K562 (cell line): ENCODE measurements around the gene FLCN. TPM values are rescaled to one million over a fixed set of nuclear protein-coding genes. Genes with fewer than 3 reads are reported as not detected.

Experiments used
- ATAC-seq: fragments of 200-7000 bp; cut with Tn5 transposase; 3 replicates; pipeline ENCODE4 v1.9.1; 2020; ENCODE audit warnings: moderate library complexity
- BruUV-seq: library from RNA; stranded (reverse); fragments of 400-500 nt; replicated peaks from 2 replicates; lab custom pipeline; 2021; lab: Mats Ljungman, UMichigan
- CTCF ChIA-PET: fragments of 300-600 bp; formaldehyde crosslinking; extraction: SDS; loops from one replicate; lab custom pipeline; 2021; ENCODE audit warnings: low intra/inter-chr PET ratio; lab: Yijun Ruan, JAX
- POLR2A ChIA-PET: fragments of 300-600, 350-650 bp; sonication (Branson Sonifier 250); formaldehyde crosslinking; extraction: SDS; loops from one replicate; lab custom pipeline; 2021; ENCODE audit warnings: antibody characterized with exemption, inconsistent platforms; lab: Yijun Ruan, JAX
- DNase-seq, 4 experiments: peaks; one replicate each; pipeline versions ENCODE4 v3.0.0 to v3.0.0-alpha.2; 2011 to 2018; ENCODE audit warnings: low spot score in 3 of 4, mixed read lengths in 3 of 4; ENCODE audit errors: extremely low read depth in 1 of 4
- FAIRE-seq: peaks from 2 replicates; lab custom pipeline; 2011; peaks lifted over from hg19 to GRCh38; lab: Jason Lieb, UNC
- H2AFZ ChIP-seq: 2 replicates; pipeline ENCODE4 v1.6.0; 2011; ENCODE audit warnings: low read depth, low read length, control low read depth, inconsistent platforms
- H3K27ac ChIP-seq: fragments of 200-600 bp; 3 replicates; pipeline ENCODE4 v1.8.0; 2011; ENCODE audit warnings: low read depth, mild to moderate bottlenecking, control low read depth, inconsistent platforms, low read length, moderate library complexity, mixed read lengths; ENCODE audit errors: extremely low read depth
- H3K27me3 ChIP-seq, 2 experiments: fragments of 300-600 bp in 1 of 2; 2 replicates in 1 of 2; 3 replicates in 1 of 2; pipeline versions ENCODE4 v1.6.0 to v1.8.0; 2011; ENCODE audit warnings: inconsistent platforms in 2 of 2, low read length in 2 of 2, mild to moderate bottlenecking in 1 of 2, mixed read lengths in 1 of 2, moderate library complexity in 1 of 2; ENCODE audit not compliant: control insufficient read depth in 2 of 2, insufficient read depth in 2 of 2
- H3K36me3 ChIP-seq: fragments of 300-600 bp; 3 replicates; pipeline ENCODE4 v1.8.0; 2011; ENCODE audit warnings: mild to moderate bottlenecking, low read length, inconsistent platforms; ENCODE audit not compliant: control insufficient read depth, insufficient read depth
- H3K4me1 ChIP-seq, 2 experiments: fragments of 200-600 bp in 1 of 2; replicated peaks in 1 of 2; 2 replicates in 1 of 2; 3 replicates in 1 of 2; pipeline versions ENCODE4 v1.5.1 to v1.8.0; 2011; ENCODE audit warnings: inconsistent platforms in 2 of 2, low read length in 2 of 2, mild to moderate bottlenecking in 1 of 2, mixed read lengths in 1 of 2, moderate library complexity in 1 of 2; ENCODE audit not compliant: control insufficient read depth in 2 of 2, insufficient read depth in 2 of 2
- H3K4me2 ChIP-seq: 2 replicates; pipeline ENCODE4 v1.6.1; 2011; ENCODE audit warnings: low read length, control low read depth, inconsistent platforms, mixed read lengths; ENCODE audit not compliant: insufficient read depth
- H3K4me3 ChIP-seq: fragments of 200-600 bp; sonication (generic), shearing (Covaris generic); 2 replicates; pipeline ENCODE4 v1.5.1; 2016; ENCODE audit warnings: control low read depth, inconsistent platforms
- H3K79me2 ChIP-seq: fragments of 200-600 bp; 3 replicates; pipeline ENCODE4 v1.8.0; 2011; ENCODE audit warnings: low read length, inconsistent platforms; ENCODE audit not compliant: control insufficient read depth, insufficient read depth
- H3K9ac ChIP-seq, 2 experiments: 2 replicates each; pipeline versions ENCODE4 v1.6.0 to v1.6.1; 2011; ENCODE audit warnings: low read depth in 2 of 2, low read length in 2 of 2, control low read depth in 1 of 2, inconsistent platforms in 1 of 2, mild to moderate bottlenecking in 1 of 2, mixed read lengths in 1 of 2; ENCODE audit not compliant: insufficient read depth in 1 of 2
- H3K9me1 ChIP-seq: one replicate; pipeline ENCODE4 v1.6.0; 2011; ENCODE audit warnings: inconsistent platforms, mild to moderate bottlenecking, low read length, moderate library complexity; ENCODE audit not compliant: control insufficient read depth, insufficient read depth
- H3K9me3 ChIP-seq: replicated peaks from 2 replicates; pipeline ENCODE4 v1.5.1; 2011; ENCODE audit warnings: low read depth, low read length, inconsistent platforms; ENCODE audit not compliant: control insufficient read depth, insufficient read depth
- H4K20me1 ChIP-seq: replicated peaks from 2 replicates; pipeline ENCODE4 v1.6.1; 2011; ENCODE audit warnings: low read length, inconsistent platforms, mixed read lengths; ENCODE audit not compliant: control insufficient read depth, insufficient read depth
- CAMTA2 ChIP-seq: fragments of 250-450 bp; sonication (Bioruptor Pico); conservative IDR thresholded peaks from 2 replicates; pipeline ENCODE4 v1.5.1; 2022
- CBFA2T3 ChIP-seq: fragments of 450-650 bp; IDR thresholded peaks from 2 replicates; pipeline ENCODE4 v1.6.1; 2017
- CC2D1A ChIP-seq: fragments of 450-650 bp; IDR thresholded peaks from 2 replicates; pipeline ENCODE4 v1.6.1; 2017; ENCODE audit warnings: mild to moderate bottlenecking
- GTF2A2 ChIP-seq: IDR thresholded peaks from 2 replicates; pipeline ENCODE4 v1.6.1; 2016; ENCODE audit warnings: mild to moderate bottlenecking, missing genetic modification characterization, missing compliant biosample characterization
- IRF2 ChIP-seq: sonication (generic); formaldehyde crosslinking; IDR thresholded peaks from 2 replicates; pipeline ENCODE4 v1.8.1; 2022; ENCODE audit warnings: mild to moderate bottlenecking, missing genetic modification reagents
- MNT ChIP-seq, 2 experiments: fragments of 450-650 bp; conservative IDR thresholded peaks; 2 replicates each; pipeline ENCODE4 v1.6.1; 2017; ENCODE audit warnings: mild to moderate bottlenecking in 2 of 2, moderate library complexity in 2 of 2
- NFYB ChIP-seq: IDR thresholded peaks from 2 replicates; pipeline ENCODE4 v1.6.1; 2011; ENCODE audit warnings: mild to moderate bottlenecking, moderate library complexity; ENCODE audit not compliant: insufficient read length; ENCODE audit errors: extremely low read depth
- NR4A1 ChIP-seq, 2 experiments: fragments of 250-450 bp in 1 of 2; fragments of 450-650 bp in 1 of 2; sonication (Bioruptor Pico) in 1 of 2; IDR thresholded peaks; 2 replicates each; pipeline versions ENCODE4 v1.4.0 to v1.6.1; 2016 to 2020; ENCODE audit warnings: mild to moderate bottlenecking in 2 of 2, missing compliant biosample characterization in 1 of 2, missing genetic modification characterization in 1 of 2, moderate library complexity in 1 of 2
- SMAD4 ChIP-seq: fragments of 250-450 bp; sonication (Bioruptor Pico); conservative IDR thresholded peaks from 2 replicates; pipeline ENCODE4 v1.8.0; 2021; ENCODE audit warnings: inconsistent platforms, mild to moderate bottlenecking, moderate library complexity
- SRF ChIP-seq, 2 experiments: fragments of 250-450, 450-650 bp in 1 of 2; sonication (Bioruptor Pico) in 1 of 2; sonication (generic) in 1 of 2; formaldehyde crosslinking; IDR thresholded peaks; 2 replicates each; pipeline versions ENCODE4 v1.5.0 to v1.5.1; 2020 to 2022; ENCODE audit warnings: mild to moderate bottlenecking in 1 of 2, missing genetic modification reagents in 1 of 2
- TAL1 ChIP-seq: fragments of 450-650 bp; IDR thresholded peaks from 2 replicates; pipeline ENCODE4 v1.6.1; 2016; ENCODE audit warnings: mild to moderate bottlenecking
- U2AF1 ChIP-seq: fragments of 200-400 bp; formaldehyde crosslinking; optimal IDR thresholded peaks from 2 replicates; pipeline ENCODE3; 2017; ENCODE audit warnings: mild to moderate bottlenecking, low read depth, low read length, moderate library complexity
- ZBTB7A ChIP-seq: IDR thresholded peaks from 2 replicates; pipeline ENCODE4 v1.6.1; 2011; ENCODE audit warnings: low read depth, mild to moderate bottlenecking, low read length, moderate library complexity, borderline replicate concordance; ENCODE audit not compliant: control insufficient read depth
- ZNF766 ChIP-seq: fragments of 200-800 bp; sonication (Bioruptor generic); conservative IDR thresholded peaks from 2 replicates; pipeline ENCODE4 v1.6.1; 2016; ENCODE audit warnings: missing genetic modification characterization, missing compliant biosample characterization
- WGBS: fragments of 100-300 bp; shearing (Covaris generic); methylation state at CpG from one replicate; pipeline ENCODE4 v1.1.6; 2016; ENCODE audit warnings: low coverage, mixed read lengths; ENCODE audit not compliant: insufficient coverage; ENCODE audit errors: missing lambda C conversion rate; 5-methylcytosine and 5-hydroxymethylcytosine counted together
- in situ Hi-C: fragments of 300-500 bp; cut with MboI; formaldehyde crosslinking; loops from 4 replicates; pipeline ENCODE4 v1.15.0; 2018; ENCODE audit warnings: inconsistent platforms, mixed read lengths
- intact Hi-C: fragments of 100-400 bp; cut with micrococcal nuclease; formaldehyde crosslinking; loops from 2 replicates; pipeline ENCODE4 v1.14.2; 2022
- polyA plus RNA-seq, 8 experiments: library from polyadenylated mRNA; depleted of rRNA in 4 of 8; stranded (reverse) in 5 of 8; unstranded in 3 of 8; fragments of >200 nt; fragmentation: Nextera tagmentation in 2 of 8; fragmentation: Illumina TruSeq in 1 of 8; extraction: Ambion mirVana in 2 of 8; extraction: Trizol in 1 of 8; gene quantifications; 2 replicates each; pipeline versions ENCODE4 v1.2.1 to v1.2.3, GENCODE V29; 2011 to 2014; ENCODE audit warnings: inconsistent platforms in 1 of 8, missing spikeins in 1 of 8
- total RNA-seq, 7 experiments: library from RNA; depleted of rRNA in 6 of 7; stranded (reverse); fragments of >200 nt in 6 of 7; fragmentation: Illumina TruSeq in 2 of 7; extraction: Trizol in 2 of 7; gene quantifications; 2 replicates each; pipeline versions ENCODE4 v1.2.1 to v1.2.3, GENCODE V29; 2011 to 2021; ENCODE audit warnings: low replicate concordance in 1 of 7
- TF ChIP-seq, protein P1 (sequence below): sonication (generic); formaldehyde crosslinking; IDR thresholded peaks from 2 replicates; pipeline ENCODE4 v1.8.1; 2023; ENCODE audit warnings: mild to moderate bottlenecking, missing genetic modification reagents
- TF ChIP-seq, protein P2 (sequence below): fragments of 250-450 bp; sonication (Bioruptor Pico); IDR thresholded peaks from 2 replicates; pipeline ENCODE4 v1.4.0; 2020
- TF ChIP-seq, protein P3 (sequence below): fragments of 250-450 bp; sonication (Bioruptor Pico); IDR thresholded peaks from 2 replicates; pipeline ENCODE4 v1.6.1; 2021; ENCODE audit warnings: mild to moderate bottlenecking

FLCN gene
- total and polyA plus RNA-seq, 9 of the 15 experiments (the other 6 are each of a cell fraction or from before 2014, with no cell fraction given): 1.6 to 33.5 (median 10.9) TPM

- TF ChIP-seq SRF (CRISPR knock-in tag; IDR thresholded peaks at IDR 0.05) (no peak), CAMTA2 (no peak), U2AF1 (no peak)
Observed at GRCh38 chr17:17191346-17191792, 45.6 kb downstream of the FLCN start (continued).

GRCh38 chr17:17190188-17190587, 46.8 kb downstream of the FLCN start:
- H3K27me3 ChIP-seq: no peaks in the 10 kb centered on the region
- H4K20me1 ChIP-seq: no peaks in the 10 kb centered on the region
- no peak overlapping the region for H3K27ac ChIP-seq
- H2AFZ ChIP-seq: no peak overlapping the region
- ATAC-seq (peak; percentile 25; the same call in 1 of the 3 replicates), FAIRE-seq (no peak), DNase-seq (no peak)
- BruUV-seq: no TSS peak
- WGBS: 71% methylated on average over 5 of the region's 7 CpGs
- no peaks in the 10 kb centered on the region for H3K36me3 ChIP-seq
- H3K9me1 ChIP-seq: no peaks in the 10 kb centered on the region
- no peaks in the 10 kb centered on the region for H3K79me2 ChIP-seq
- no peak overlapping the region for H3K4me3 ChIP-seq
- H3K4me2 ChIP-seq: no peak overlapping the region
- peaks cover 0 to 3% of the 10 kb centered on the region in 2 experiments; a peak in 2 of 5 replicates for H3K4me1 ChIP-seq
- ChIA-PET POLR2A (interaction anchor here (1.0 kb wide), 1 partner anchor 11 kb away, joined by 3 read pairs; no protein-coding TSS in a partner anchor), CTCF (no interaction called here)
- in situ Hi-C loops (no loop called here), intact Hi-C loops (no loop called here)
- H3K9ac ChIP-seq: no peak overlapping the region
- no peaks in the 10 kb centered on the region for H3K9me3 ChIP-seq
- TF ChIP-seq, protein P1, sequence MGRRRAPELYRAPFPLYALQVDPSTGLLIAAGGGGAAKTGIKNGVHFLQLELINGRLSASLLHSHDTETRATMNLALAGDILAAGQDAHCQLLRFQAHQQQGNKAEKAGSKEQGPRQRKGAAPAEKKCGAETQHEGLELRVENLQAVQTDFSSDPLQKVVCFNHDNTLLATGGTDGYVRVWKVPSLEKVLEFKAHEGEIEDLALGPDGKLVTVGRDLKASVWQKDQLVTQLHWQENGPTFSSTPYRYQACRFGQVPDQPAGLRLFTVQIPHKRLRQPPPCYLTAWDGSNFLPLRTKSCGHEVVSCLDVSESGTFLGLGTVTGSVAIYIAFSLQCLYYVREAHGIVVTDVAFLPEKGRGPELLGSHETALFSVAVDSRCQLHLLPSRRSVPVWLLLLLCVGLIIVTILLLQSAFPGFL (CRISPR knock-in tag): no peak
- TF ChIP-seq CBFA2T3: no peak
- no peak for TF ChIP-seq NFYB
- TF ChIP-seq SMAD4 (CRISPR knock-in tag): no peak
- TF ChIP-seq ZNF766 (CRISPR knock-in tag): no peak
- no peak for TF ChIP-seq MNT (conservative IDR thresholded peaks at IDR 0.05)
- TF ChIP-seq TAL1: no peak
- no peak for TF ChIP-seq NR4A1 (CRISPR knock-in tag; IDR thresholded peaks at IDR 0.05)
- TF ChIP-seq NR4A1 (tag; IDR thresholded peaks at IDR 0.05): no peak
- TF ChIP-seq, protein P2, sequence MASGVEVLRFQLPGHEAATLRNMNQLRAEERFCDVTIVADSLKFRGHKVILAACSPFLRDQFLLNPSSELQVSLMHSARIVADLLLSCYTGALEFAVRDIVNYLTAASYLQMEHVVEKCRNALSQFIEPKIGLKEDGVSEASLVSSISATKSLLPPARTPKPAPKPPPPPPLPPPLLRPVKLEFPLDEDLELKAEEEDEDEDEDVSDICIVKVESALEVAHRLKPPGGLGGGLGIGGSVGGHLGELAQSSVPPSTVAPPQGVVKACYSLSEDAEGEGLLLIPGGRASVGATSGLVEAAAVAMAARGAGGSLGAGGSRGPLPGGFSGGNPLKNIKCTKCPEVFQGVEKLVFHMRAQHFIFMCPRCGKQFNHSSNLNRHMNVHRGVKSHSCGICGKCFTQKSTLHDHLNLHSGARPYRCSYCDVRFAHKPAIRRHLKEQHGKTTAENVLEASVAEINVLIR (CRISPR knock-in tag): no peak
- TF ChIP-seq GTF2A2 (tag): no peak
- TF ChIP-seq IRF2: no peak
- TF ChIP-seq CC2D1A: no peak
- TF ChIP-seq ZBTB7A: no peak
- TF ChIP-seq, protein P3, sequence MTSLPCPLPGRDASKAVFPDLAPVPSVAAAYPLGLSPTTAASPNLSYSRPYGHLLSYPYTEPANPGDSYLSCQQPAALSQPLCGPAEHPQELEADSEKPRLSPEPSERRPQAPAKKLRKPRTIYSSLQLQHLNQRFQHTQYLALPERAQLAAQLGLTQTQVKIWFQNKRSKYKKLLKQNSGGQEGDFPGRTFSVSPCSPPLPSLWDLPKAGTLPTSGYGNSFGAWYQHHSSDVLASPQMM (CRISPR knock-in tag): no peak
